CD14-positive monocyte (primary cell): Measurements from ENCODE around the gene CD80. TPM values are rescaled to one million over a fixed set of nuclear protein-coding genes. Genes with fewer than 3 reads are reported as not detected.

Experiments used
- DNase-seq, 3 donors: peaks; one replicate each; pipeline ENCODE4 v3.0.0-alpha.2; 2011 to 2022
- H2AFZ ChIP-seq: 2 replicates; pipeline ENCODE4 v1.6.0; 2012; ENCODE audit warnings: mild to moderate bottlenecking, low read depth, low read length, inconsistent platforms; ENCODE audit not compliant: insufficient read depth, poor library complexity, severe bottlenecking
- H3K27ac ChIP-seq, 2 donors: 1 replicate in 1 of 2; 2 replicates in 1 of 2; pipeline ENCODE4 v1.5.1; 2012 to 2013; ENCODE audit warnings: low read length in 2 of 2, control low read depth in 1 of 2, inconsistent platforms in 1 of 2, low read depth in 1 of 2, mild to moderate bottlenecking in 1 of 2
- H3K27me3 ChIP-seq, 2 donors: one replicate each; pipeline versions ENCODE4 v1.6.0 to v1.6.1; 2011 to 2013; ENCODE audit warnings: low read length in 2 of 2; ENCODE audit not compliant: control insufficient read depth in 2 of 2, insufficient read depth in 2 of 2
- H3K36me3 ChIP-seq, 2 donors: replicated peaks in 1 of 2; 1 replicate in 1 of 2; 2 replicates in 1 of 2; pipeline versions ENCODE4 v1.5.1 to v1.6.1; 2012 to 2013; ENCODE audit warnings: low read length in 2 of 2, control low read depth in 1 of 2, inconsistent platforms in 1 of 2, mild to moderate bottlenecking in 1 of 2; ENCODE audit not compliant: insufficient read depth in 2 of 2, control insufficient read depth in 1 of 2
- H3K4me1 ChIP-seq, 2 donors: 1 replicate in 1 of 2; 2 replicates in 1 of 2; pipeline versions ENCODE4 v1.5.1 to v1.6.1; 2012 to 2013; ENCODE audit warnings: low read length in 2 of 2, control low read depth in 1 of 2, inconsistent platforms in 1 of 2, mild to moderate bottlenecking in 1 of 2, moderate library complexity in 1 of 2; ENCODE audit not compliant: insufficient read depth in 2 of 2, control insufficient read depth in 1 of 2
- H3K4me2 ChIP-seq: replicated peaks from 2 replicates; pipeline ENCODE3; 2012; ENCODE audit warnings: low read length, moderate library complexity, mild to moderate bottlenecking; ENCODE audit not compliant: poor library complexity, severe bottlenecking; ENCODE audit errors: extremely low read depth
- H3K4me3 ChIP-seq, 3 experiments: fragments of 200-600 bp in 1 of 3; sonication (generic) in 1 of 3; replicated peaks in 1 of 3; 1 replicate in 2 of 3; 2 replicates in 1 of 3; pipeline ENCODE4 v1.5.1; 2011 to 2013; ENCODE audit warnings: low read length in 3 of 3, mild to moderate bottlenecking in 3 of 3, control low read depth in 2 of 3, low read depth in 2 of 3, inconsistent platforms in 1 of 3, moderate library complexity in 1 of 3
- H3K79me2 ChIP-seq: 2 replicates; pipeline ENCODE4 v1.6.0; 2012; ENCODE audit warnings: mild to moderate bottlenecking, control low read depth, inconsistent platforms, low read length, moderate library complexity; ENCODE audit not compliant: insufficient read depth
- H3K9ac ChIP-seq: 2 replicates; pipeline ENCODE4 v1.6.0; 2017; ENCODE audit warnings: low read length, mild to moderate bottlenecking; ENCODE audit not compliant: insufficient read depth, poor library complexity, severe bottlenecking
- H3K9me3 ChIP-seq, 2 donors: replicated peaks in 1 of 2; 1 replicate in 1 of 2; 2 replicates in 1 of 2; pipeline versions ENCODE4 v1.5.1 to v1.6.1; 2012 to 2013; ENCODE audit warnings: low read length in 2 of 2, control low read depth in 1 of 2; ENCODE audit not compliant: control insufficient read depth in 1 of 2, insufficient read depth in 1 of 2
- H4K20me1 ChIP-seq: 2 replicates; pipeline ENCODE4 v1.6.0; 2012; ENCODE audit warnings: mild to moderate bottlenecking, low read length, control low read depth, moderate library complexity; ENCODE audit not compliant: insufficient read depth
- H3K27ac Mint-ChIP-seq, 7 donors: one replicate each; pipeline ENCODE4 v1.8.0; 2020; ENCODE audit warnings: mild to moderate bottlenecking in 7 of 7, mixed read lengths in 7 of 7, moderate library complexity in 6 of 7, inconsistent platforms in 2 of 7
- H3K27me3 Mint-ChIP-seq, 3 donors: one replicate each; pipeline ENCODE4 v1.8.0; 2021 to 2022; ENCODE audit warnings: low read depth in 3 of 3, mild to moderate bottlenecking in 3 of 3, mixed read lengths in 3 of 3, moderate library complexity in 3 of 3, inconsistent platforms in 1 of 3
- H3K36me3 Mint-ChIP-seq, 2 donors: one replicate each; pipeline ENCODE4 v1.8.0; 2020; ENCODE audit warnings: mixed read lengths in 2 of 2, inconsistent platforms in 1 of 2, mild to moderate bottlenecking in 1 of 2
- H3K4me1 Mint-ChIP-seq: one replicate; pipeline ENCODE4 v1.8.0; 2020; ENCODE audit warnings: mild to moderate bottlenecking, mixed read lengths
- H3K4me3 Mint-ChIP-seq, 2 donors: one replicate each; pipeline ENCODE4 v1.8.0; 2020; ENCODE audit warnings: mild to moderate bottlenecking in 2 of 2, mixed read lengths in 2 of 2, moderate library complexity in 1 of 2
- H3K9me3 Mint-ChIP-seq, 7 donors: one replicate each; pipeline ENCODE4 v1.8.0; 2020 to 2022; ENCODE audit warnings: mixed read lengths in 7 of 7, mild to moderate bottlenecking in 6 of 7, moderate library complexity in 6 of 7, inconsistent platforms in 2 of 7
- CTCF ChIP-seq: fragments of 200-600 bp; IDR thresholded peaks from one replicate; pipeline ENCODE4 v1.8.0; 2022; ENCODE audit warnings: antibody characterized with exemption, mild to moderate bottlenecking
- WGBS: methylation state at CpG from one replicate; pipeline ENCODE4 v1.1.5; 2013; ENCODE audit warnings: missing lambda C conversion rate; ENCODE audit not compliant: insufficient coverage; 5-methylcytosine and 5-hydroxymethylcytosine counted together
- intact Hi-C, 2 donors: fragments of 100-400 bp; cut with micrococcal nuclease; formaldehyde crosslinking; loops; one replicate each; pipeline versions ENCODE4 v1.15.0 to v1.15.1; 2023
- polyA plus RNA-seq, 3 donors: library from polyadenylated mRNA; depleted of rRNA in 1 of 3; unstranded in 2 of 3; stranded (reverse) in 1 of 3; fragments of 300-500 nt in 2 of 3; fragments of >200 nt in 1 of 3; fragmentation: Illumina TruSeq in 2 of 3; gene quantifications; 1 replicate in 2 of 3; 2 replicates in 1 of 3; pipeline ENCODE4 v1.2.3, GENCODE V29; 2012 to 2021

Gene CD80
- polyA plus RNA-seq, 3 donors: 0.47 to 0.87 (median 0.47) TPM

- Histone ChIP-seq H3K79me2 (no peaks in the 10 kb centered on the region), H3K4me3 (no peak overlapping the region), H3K27me3 (no peaks in the 10 kb centered on the region), H2AFZ (no peak overlapping the region), H3K4me2 (no peak overlapping the region), H3K9me3 (peaks cover 0 to 3% of the 10 kb centered on the region in 2 donors), H3K9ac (no peak overlapping the region), H3K27ac (peak overlapping the region in 1 of 2 donors; percentile 39), H4K20me1 (no peaks in the 10 kb centered on the region), H3K36me3 (peaks cover 28 to 53% of the 10 kb centered on the region in 2 donors), H3K4me1 (no peaks in the 10 kb centered on the region)
- WGBS: 83% methylated on average over 1 of the region's 4 CpGs
- DNase-seq: peak; percentile 21 to 41 (median 22)
- Mint-ChIP-seq H3K27me3 (no peaks in the 10 kb centered on the region), H3K9me3 (peaks cover 0 to 4% (median 0%) of the 10 kb centered on the region in 7 donors), H3K4me1 (no peaks in the 10 kb centered on the region), H3K27ac (peak overlapping the region in 2 of 7 donors; percentile 7 to 29), H3K4me3 (no peak overlapping the region), H3K36me3 (peaks cover 41 to 46% of the 10 kb centered on the region in 2 donors)
- intact Hi-C loops: no loop called here
- TF ChIP-seq CTCF: peak; percentile 68
These were observed 34.3 kb downstream of the CD80 start for GRCh38 chr3:119524931-119525662.

- no peak overlapping the region for H3K9ac ChIP-seq
- H3K27ac ChIP-seq: no peak overlapping the region
- peaks cover 83 to 99% of the 10 kb centered on the region in 2 donors for H3K36me3 ChIP-seq
- H3K4me1 ChIP-seq: no peaks in the 10 kb centered on the region
- peaks cover 0 to 3% of the 10 kb centered on the region in 2 donors for H3K9me3 ChIP-seq
- WGBS: no CpG with 5 or more reads among the region's 1 CpG
- DNase-seq: no peak
- no peak overlapping the region for H2AFZ ChIP-seq
- peaks cover 88 to 94% of the 10 kb centered on the region in 2 donors for H3K36me3 Mint-ChIP-seq
- intact Hi-C loops: no loop called here
- no peaks in the 10 kb centered on the region for H3K27me3 Mint-ChIP-seq
- H3K4me3 ChIP-seq: no peak overlapping the region
- H4K20me1 ChIP-seq: no peaks in the 10 kb centered on the region
- H3K9me3 Mint-ChIP-seq: peaks cover 0 to 11% (median 3%) of the 10 kb centered on the region in 7 donors
- H3K79me2 ChIP-seq: no peaks in the 10 kb centered on the region
- H3K27ac Mint-ChIP-seq: no peak overlapping the region
- H3K4me3 Mint-ChIP-seq: no peak overlapping the region
- no peaks in the 10 kb centered on the region for H3K27me3 ChIP-seq
- H3K4me1 Mint-ChIP-seq: no peaks in the 10 kb centered on the region
- TF ChIP-seq CTCF: no peak
- no peak overlapping the region for H3K4me2 ChIP-seq
These were observed 41.4 kb downstream of the CD80 start for GRCh38 chr3:119518026-119518425.
